Measurements from ENCODE around the gene CHRM5. TPM values are rescaled to one million over a fixed set of nuclear protein-coding genes. Genes with fewer than 3 reads are reported as not detected.

The CHRM5 gene
- total and polyA plus RNA-seq, 9 of the 15 experiments (the other 6 are each of a cell fraction or from before 2014, with no cell fraction given): not detected

DNA sequence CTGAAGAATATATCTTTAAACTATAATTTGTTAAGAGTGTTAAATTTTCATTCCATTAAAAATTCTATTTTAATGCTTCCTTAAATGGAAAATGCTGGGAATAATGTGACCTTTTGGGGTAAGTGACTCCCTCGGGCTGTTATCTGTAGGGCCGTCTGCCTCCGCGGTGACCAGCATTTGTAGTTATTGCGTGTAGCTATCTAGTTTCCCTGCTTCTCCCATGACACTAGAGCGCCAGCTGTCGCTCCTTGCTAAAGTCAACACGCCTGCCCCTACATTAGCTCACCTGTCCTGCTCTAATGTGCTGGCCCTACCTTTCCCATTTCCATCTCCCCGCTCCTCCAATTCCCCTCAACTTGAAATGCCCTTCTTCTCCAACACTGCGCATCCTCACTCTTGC, 12.4 kb upstream of the CHRM5 start (continued):
- TF ChIP-seq ZNF79 (CRISPR knock-in tag; IDR thresholded peaks at IDR 0.05; ENCODE audit: low read depth) (no peak), FOSL1 (tag; conservative IDR thresholded peaks at IDR 0.05) (no peak), GTF2F1 (IDR thresholded peaks at IDR 0.05; ENCODE audit: low read depth, low read length) (no peak), HDAC3 (IDR thresholded peaks at IDR 0.05; ENCODE audit: borderline replicate concordance, partially characterized antibody) (no peak), KLF13 (tag; IDR thresholded peaks at IDR 0.05; ENCODE audit: borderline replicate concordance, low read depth) (no peak), ZNF77 (CRISPR knock-in tag; IDR thresholded peaks at IDR 0.05) (no peak), FOS (IDR thresholded peaks at IDR 0.05; ENCODE audit: extremely low read depth, insufficient read length) (no peak), FUS (optimal IDR thresholded peaks at IDR 0.05; ENCODE audit: low read depth, low read length) (no peak), MAFF (IDR thresholded peaks at IDR 0.05; ENCODE audit: low read length) (no peak), CTBP1 (IDR thresholded peaks at IDR 0.05; ENCODE audit: borderline replicate concordance) (no peak), CBX3 (IDR thresholded peaks at IDR 0.05; ENCODE audit: borderline replicate concordance in 1 of 2, low read length in 2 of 2) (no peak), HNRNPLL (IDR thresholded peaks at IDR 0.05; ENCODE audit: low read depth, low read length, poor library complexity, severe bottlenecking) (no peak), KDM1A (IDR thresholded peaks at IDR 0.05) (no peak), TAF1 (IDR thresholded peaks at IDR 0.05; ENCODE audit: control insufficient read depth, extremely low read depth, insufficient read depth, low read length, severe bottlenecking) (no peak), FOXK1 (CRISPR knock-in tag; IDR thresholded peaks at IDR 0.05; ENCODE audit: borderline replicate concordance) (no peak), NCOA4 (IDR thresholded peaks at IDR 0.05; ENCODE audit: partially characterized antibody) (no peak), SPI1 (IDR thresholded peaks at IDR 0.05; ENCODE audit: borderline replicate concordance, low read depth, low read length) (no peak), FOXA3 (CRISPR knock-in tag; conservative IDR thresholded peaks at IDR 0.05 in 1 of 2, IDR thresholded peaks at IDR 0.05 in 1 of 2) (peak; percentile 64 to 92; a peak in 3 of 4 replicates), TCFL5 (CRISPR knock-in tag; conservative IDR thresholded peaks at IDR 0.05) (no peak), NUFIP1 (IDR thresholded peaks at IDR 0.05; ENCODE audit: partially characterized antibody) (no peak), BMI1 (IDR thresholded peaks at IDR 0.05; ENCODE audit: low read length) (no peak), TAF9B (IDR thresholded peaks at IDR 0.05; ENCODE audit: partially characterized antibody) (no peak), ZNF583 (CRISPR knock-in tag; IDR thresholded peaks at IDR 0.05) (no peak), ZNF695 (CRISPR knock-in tag; IDR thresholded peaks at IDR 0.05) (no peak), SMARCE1 (IDR thresholded peaks at IDR 0.05) (no peak)
- TF ChIP-seq, protein P1, sequence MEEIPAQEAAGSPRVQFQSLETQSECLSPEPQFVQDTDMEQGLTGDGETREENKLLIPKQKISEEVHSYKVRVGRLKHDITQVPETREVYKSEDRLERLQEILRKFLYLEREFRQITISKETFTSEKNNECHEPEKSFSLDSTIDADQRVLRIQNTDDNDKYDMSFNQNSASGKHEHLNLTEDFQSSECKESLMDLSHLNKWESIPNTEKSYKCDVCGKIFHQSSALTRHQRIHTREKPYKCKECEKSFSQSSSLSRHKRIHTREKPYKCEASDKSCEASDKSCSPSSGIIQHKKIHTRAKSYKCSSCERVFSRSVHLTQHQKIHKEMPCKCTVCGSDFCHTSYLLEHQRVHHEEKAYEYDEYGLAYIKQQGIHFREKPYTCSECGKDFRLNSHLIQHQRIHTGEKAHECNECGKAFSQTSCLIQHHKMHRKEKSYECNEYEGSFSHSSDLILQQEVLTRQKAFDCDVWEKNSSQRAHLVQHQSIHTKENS (CRISPR knock-in tag; IDR thresholded peaks at IDR 0.05): no peak
- TF ChIP-seq, protein P2, sequence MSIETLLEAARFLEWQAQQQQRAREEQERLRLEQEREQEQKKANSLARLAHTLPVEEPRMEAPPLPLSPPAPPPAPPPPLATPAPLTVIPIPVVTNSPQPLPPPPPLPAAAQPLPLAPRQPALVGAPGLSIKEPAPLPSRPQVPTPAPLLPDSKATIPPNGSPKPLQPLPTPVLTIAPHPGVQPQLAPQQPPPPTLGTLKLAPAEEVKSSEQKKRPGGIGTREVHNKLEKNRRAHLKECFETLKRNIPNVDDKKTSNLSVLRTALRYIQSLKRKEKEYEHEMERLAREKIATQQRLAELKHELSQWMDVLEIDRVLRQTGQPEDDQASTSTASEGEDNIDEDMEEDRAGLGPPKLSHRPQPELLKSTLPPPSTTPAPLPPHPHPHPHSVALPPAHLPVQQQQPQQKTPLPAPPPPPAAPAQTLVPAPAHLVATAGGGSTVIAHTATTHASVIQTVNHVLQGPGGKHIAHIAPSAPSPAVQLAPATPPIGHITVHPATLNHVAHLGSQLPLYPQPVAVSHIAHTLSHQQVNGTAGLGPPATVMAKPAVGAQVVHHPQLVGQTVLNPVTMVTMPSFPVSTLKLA (conservative IDR thresholded peaks at IDR 0.05): no peak
- TF ChIP-seq, protein P3, sequence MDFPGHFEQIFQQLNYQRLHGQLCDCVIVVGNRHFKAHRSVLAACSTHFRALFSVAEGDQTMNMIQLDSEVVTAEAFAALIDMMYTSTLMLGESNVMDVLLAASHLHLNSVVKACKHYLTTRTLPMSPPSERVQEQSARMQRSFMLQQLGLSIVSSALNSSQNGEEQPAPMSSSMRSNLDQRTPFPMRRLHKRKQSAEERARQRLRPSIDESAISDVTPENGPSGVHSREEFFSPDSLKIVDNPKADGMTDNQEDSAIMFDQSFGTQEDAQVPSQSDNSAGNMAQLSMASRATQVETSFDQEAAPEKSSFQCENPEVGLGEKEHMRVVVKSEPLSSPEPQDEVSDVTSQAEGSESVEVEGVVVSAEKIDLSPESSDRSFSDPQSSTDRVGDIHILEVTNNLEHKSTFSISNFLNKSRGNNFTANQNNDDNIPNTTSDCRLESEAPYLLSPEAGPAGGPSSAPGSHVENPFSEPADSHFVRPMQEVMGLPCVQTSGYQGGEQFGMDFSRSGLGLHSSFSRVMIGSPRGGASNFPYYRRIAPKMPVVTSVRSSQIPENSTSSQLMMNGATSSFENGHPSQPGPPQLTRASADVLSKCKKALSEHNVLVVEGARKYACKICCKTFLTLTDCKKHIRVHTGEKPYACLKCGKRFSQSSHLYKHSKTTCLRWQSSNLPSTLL (IDR thresholded peaks at IDR 0.05): no peak

All from K562 (cell line).